Breast epithelium (tissue), 4 donors: Measurements from ENCODE around the gene KRT83. TPM values are rescaled to one million over a fixed set of nuclear protein-coding genes. Genes with fewer than 3 reads are reported as not detected.
"Not testable (repeated sequence)": the region's sequence is repeated elsewhere in the genome, so short reads cannot be mapped to it uniquely, and the experiment has no call there.

Experiments
- DNase-seq, 2 donors: peaks; one replicate each; pipeline ENCODE4 v3.0.0-alpha.2; 2019; ENCODE audit warnings: low spot score in 2 of 2
- H3K27ac ChIP-seq, 2 donors: fragments of 200-600 bp; sonication (generic) in 1 of 2; one replicate each; pipeline ENCODE4 v1.5.1; 2016 to 2019; ENCODE audit warnings: mild to moderate bottlenecking in 1 of 2
- H3K27me3 ChIP-seq, 2 donors: fragments of 200-600 bp; sonication (generic) in 1 of 2; one replicate each; pipeline versions ENCODE4 v1.5.1 to v1.6.0; 2017 to 2019; ENCODE audit warnings: control low read depth in 1 of 2, mild to moderate bottlenecking in 1 of 2
- H3K36me3 ChIP-seq: fragments of 200-600 bp; one replicate; pipeline ENCODE4 v1.5.1; 2019
- H3K4me1 ChIP-seq, 2 donors: fragments of 200-600 bp; sonication (generic); one replicate each; pipeline ENCODE4 v1.5.1; 2016 to 2019; ENCODE audit warnings: control low read depth in 1 of 2
- H3K4me3 ChIP-seq, 3 donors: fragments of 200-600 bp; sonication (generic); 1 replicate in 2 of 3; 2 replicates in 1 of 3; pipeline ENCODE4 v1.5.1; 2016 to 2019; ENCODE audit warnings: mild to moderate bottlenecking in 3 of 3, moderate library complexity in 2 of 3
- H3K9me3 ChIP-seq, 2 donors: fragments of 200-600 bp; sonication (generic) in 1 of 2; one replicate each; pipeline ENCODE4 v1.5.1; 2016 to 2019; ENCODE audit warnings: control low read depth in 1 of 2
- CTCF ChIP-seq, 3 donors: fragments of 450-650 bp; IDR thresholded peaks; one replicate each; pipeline ENCODE4 v1.5.1; 2016 to 2017; ENCODE audit warnings: antibody characterized with exemption in 3 of 3, mild to moderate bottlenecking in 3 of 3, moderate library complexity in 3 of 3
- POLR2A ChIP-seq: fragments of 450-650 bp; IDR thresholded peaks from one replicate; pipeline ENCODE4 v1.6.1; 2016; ENCODE audit warnings: antibody characterized with exemption, mild to moderate bottlenecking, moderate library complexity
- POLR2AphosphoS5 ChIP-seq, 3 donors: sonication (generic); formaldehyde crosslinking; IDR thresholded peaks; one replicate each; pipeline ENCODE4 v1.6.1; 2017; ENCODE audit warnings: antibody characterized with exemption in 3 of 3
- intact Hi-C: fragments of 100-400 bp; cut with DNase I; formaldehyde crosslinking; loops from one replicate; pipeline ENCODE4 v1.15.1; 2023; ENCODE audit warnings: low total_unique reads
- total RNA-seq, 3 donors: library from RNA; depleted of rRNA; stranded (reverse); fragments of >200 nt; gene quantifications; one replicate each; pipeline ENCODE4 v1.1.0, GENCODE V29; 2016

Gene KRT83
- total RNA-seq, 3 donors from 2014 or later: 0.33 to 0.59 TPM; not detected in 1

GRCh38 chr12:52350021-52350620 lies 28.9 kb upstream of the KRT83 start:
- Histone ChIP-seq H3K4me1 (no peaks in the 10 kb centered on the region), H3K36me3 (no peaks in the 10 kb centered on the region), H3K4me3 (no peak overlapping the region), H3K9me3 (no peaks in the 10 kb centered on the region), H3K27ac (no peak overlapping the region), H3K27me3 (no peaks in the 10 kb centered on the region)
- intact Hi-C loops: loop anchor here (5.0 kb wide), 1 partner anchor 892 kb away; a partner anchor contains a TSS
- TF ChIP-seq POLR2A (no peak), POLR2AphosphoS5 (IDR thresholded peaks at IDR 0.05) (no peak), CTCF (IDR thresholded peaks at IDR 0.05) (no peak)
- DNase-seq: peak in 1 of 2 donors; percentile 31

- TF ChIP-seq POLR2AphosphoS5 (IDR thresholded peaks at IDR 0.05) (no peak), POLR2A (no peak), CTCF (IDR thresholded peaks at IDR 0.05) (no peak)
- Histone ChIP-seq H3K27me3 (no peaks in the 10 kb centered on the region), H3K9me3 (peaks cover 0 to 2% of the 10 kb centered on the region in 2 donors), H3K36me3 (no peaks in the 10 kb centered on the region), H3K27ac (no peak overlapping the region), H3K4me3 (no peak overlapping the region), H3K4me1 (no peaks in the 10 kb centered on the region)
- no peak for DNase-seq
- intact Hi-C loops: no loop called here
These were observed 28.0 kb upstream of the KRT83 start for GRCh38 chr12:52349196-52349595.

GRCh38 chr12:52347551-52348510 lies 26.6 kb upstream of the KRT83 start:
- peaks cover 4 to 14% of the 10 kb centered on the region in 2 donors for H3K9me3 ChIP-seq

DNA sequence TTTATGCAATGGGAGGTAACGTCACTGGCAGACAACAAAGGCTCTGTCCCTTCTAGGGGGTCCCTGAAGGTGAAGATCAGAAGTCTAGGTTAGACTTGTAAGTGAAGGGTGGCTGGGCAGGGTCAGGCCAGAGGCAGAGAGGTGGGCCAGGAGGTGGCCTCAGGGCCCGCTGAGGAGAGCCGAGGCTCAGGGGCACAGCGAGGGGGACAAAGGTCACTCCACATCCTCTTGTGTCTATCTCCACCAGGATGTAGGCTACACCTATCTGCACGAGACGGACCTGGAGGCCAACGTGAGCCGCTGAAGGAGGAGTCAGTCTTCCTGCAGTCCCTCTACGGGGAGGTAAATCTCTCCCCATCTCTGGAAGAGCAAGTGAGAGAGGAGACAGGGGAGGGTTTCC lies 25.8 kb upstream of the KRT83 start:
- H3K27me3 ChIP-seq: no peaks in the 10 kb centered on the region
- no peaks in the 10 kb centered on the region for H3K4me1 ChIP-seq
- peaks cover 4 to 14% of the 10 kb centered on the region in 2 donors for H3K9me3 ChIP-seq
- TF ChIP-seq CTCF (IDR thresholded peaks at IDR 0.05) (no peak), POLR2AphosphoS5 (IDR thresholded peaks at IDR 0.05) (no peak), POLR2A (no peak)
- H3K36me3 ChIP-seq: no peaks in the 10 kb centered on the region
- no peak for DNase-seq
- peak overlapping the region; percentile 45 to 68 for H3K27ac ChIP-seq
- H3K4me3 ChIP-seq: no peak overlapping the region
- intact Hi-C loops: no loop called here

More at GRCh38 chr12:52347551-52348510, 26.6 kb upstream of the KRT83 start:
- H3K36me3 ChIP-seq: no peaks in the 10 kb centered on the region
- H3K27ac ChIP-seq: no peak overlapping the region
- DNase-seq: peak in 1 of 2 donors; percentile 43
- TF ChIP-seq POLR2AphosphoS5 (IDR thresholded peaks at IDR 0.05) (no peak), POLR2A (no peak), CTCF (IDR thresholded peaks at IDR 0.05) (no peak)
- H3K27me3 ChIP-seq: no peaks in the 10 kb centered on the region
- intact Hi-C loops: no loop called here
- H3K4me1 ChIP-seq: no peaks in the 10 kb centered on the region
- H3K4me3 ChIP-seq: no peak overlapping the region

GRCh38 chr12:52346593-52346992 lies 25.4 kb upstream of the KRT83 start:
- no peak for DNase-seq
- peak overlapping the region; percentile 45 to 68 for H3K27ac ChIP-seq
- no peak for TF ChIP-seq POLR2A
- no peak for TF ChIP-seq CTCF (IDR thresholded peaks at IDR 0.05)
- no peak for TF ChIP-seq POLR2AphosphoS5 (IDR thresholded peaks at IDR 0.05)
- no peak overlapping the region for H3K4me3 ChIP-seq
- intact Hi-C loops: no loop called here
- peaks cover 4 to 14% of the 10 kb centered on the region in 2 donors for H3K9me3 ChIP-seq
- H3K36me3 ChIP-seq: no peaks in the 10 kb centered on the region
- no peaks in the 10 kb centered on the region for H3K4me1 ChIP-seq
- no peaks in the 10 kb centered on the region for H3K27me3 ChIP-seq

DNA sequence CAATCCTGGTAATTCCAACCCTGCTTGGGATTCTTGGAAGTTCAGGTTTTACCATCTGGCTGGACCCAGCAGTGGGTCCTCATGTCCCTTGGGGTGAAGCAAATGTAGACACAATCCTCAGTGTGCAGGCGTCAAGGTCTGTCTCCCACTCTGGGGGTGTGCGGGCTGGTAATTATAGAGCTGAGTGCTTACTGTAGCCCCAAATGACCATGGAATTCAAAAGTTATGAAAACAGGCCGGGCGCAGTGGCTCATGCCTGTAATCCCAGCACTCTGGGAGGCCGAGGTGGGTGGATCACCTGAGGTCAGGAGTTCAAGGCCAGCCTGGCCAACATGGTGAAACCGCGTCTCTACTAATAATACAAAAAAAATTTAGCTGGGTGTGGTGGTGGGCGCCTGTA lies 23.8 kb upstream of the KRT83 start:
- intact Hi-C loops, H3K4me1 ChIP-seq, H3K36me3 ChIP-seq, H3K27me3 ChIP-seq, DNase-seq, H3K4me3 ChIP-seq: not testable (repeated sequence)
- Histone ChIP-seq H3K27ac (peak overlapping the region; percentile 7 to 45), H3K9me3 (peaks cover 4 to 14% of the 10 kb centered on the region in 2 donors)
